ENCODE results near the gene LSAMP.

Gene LSAMP

DNA sequence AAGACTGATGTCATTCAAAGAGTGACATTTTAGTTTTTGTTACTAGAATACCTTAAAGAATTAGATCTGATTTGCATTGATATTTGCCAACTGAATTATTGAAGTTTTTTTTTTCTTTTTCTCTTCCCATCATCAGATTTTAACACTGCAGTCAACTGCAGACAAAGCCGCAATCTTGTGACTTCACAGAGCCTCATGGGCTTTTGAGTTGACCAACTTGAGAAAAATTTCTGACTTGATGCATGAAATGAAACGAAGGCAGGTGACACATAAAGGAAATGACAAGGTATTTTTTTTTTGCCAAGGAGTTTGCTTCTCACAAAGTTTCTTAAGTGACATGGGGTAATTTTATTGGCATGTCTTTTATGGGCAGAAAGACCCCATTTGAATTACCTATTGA, 438.3 kb downstream of the LSAMP start:
- no peak for DNase-seq (ENCODE audit: low spot score)

DNA sequence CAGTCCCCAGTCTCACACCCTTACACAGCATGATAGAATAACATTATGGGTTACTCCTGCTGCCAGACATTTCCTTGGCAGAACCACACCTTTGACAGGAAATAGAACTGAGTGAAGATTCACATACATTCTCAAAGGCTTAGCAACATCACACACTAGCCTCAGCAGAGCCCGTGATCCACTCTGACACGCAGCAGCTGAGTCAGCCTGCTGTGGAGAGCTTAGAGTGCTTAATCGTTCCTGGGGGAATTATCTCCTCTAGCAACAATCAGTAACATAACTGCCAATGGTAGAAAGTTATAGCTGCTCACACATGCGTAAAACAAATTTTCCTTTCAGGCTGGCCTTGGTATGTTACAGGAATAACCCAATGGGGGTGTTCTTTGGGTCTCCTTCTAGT, 439.9 kb downstream of the LSAMP start:
- DNase-seq (ENCODE audit: low spot score): no peak

DNA sequence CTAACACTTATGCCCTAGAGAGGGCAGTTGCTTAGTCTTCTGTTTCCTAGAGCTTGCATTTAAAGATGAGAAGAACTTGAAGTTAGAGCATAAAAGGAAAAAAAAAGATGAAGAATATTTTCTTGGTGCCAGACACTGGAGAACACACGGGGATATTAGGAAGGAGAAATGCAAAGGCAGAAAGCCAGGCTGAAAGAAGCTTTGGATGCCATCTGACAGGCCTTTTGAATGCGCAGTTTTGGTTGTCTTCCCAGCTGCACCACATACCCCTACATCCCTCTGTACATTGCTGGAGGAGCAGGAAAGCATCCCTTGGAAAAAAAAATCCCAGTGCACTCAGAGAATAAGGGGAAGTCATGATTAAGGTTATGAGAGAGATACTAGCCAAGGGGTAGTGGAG, 443.1 kb downstream of the LSAMP start:
- DNase-seq (ENCODE audit: low spot score): no peak

DNA sequence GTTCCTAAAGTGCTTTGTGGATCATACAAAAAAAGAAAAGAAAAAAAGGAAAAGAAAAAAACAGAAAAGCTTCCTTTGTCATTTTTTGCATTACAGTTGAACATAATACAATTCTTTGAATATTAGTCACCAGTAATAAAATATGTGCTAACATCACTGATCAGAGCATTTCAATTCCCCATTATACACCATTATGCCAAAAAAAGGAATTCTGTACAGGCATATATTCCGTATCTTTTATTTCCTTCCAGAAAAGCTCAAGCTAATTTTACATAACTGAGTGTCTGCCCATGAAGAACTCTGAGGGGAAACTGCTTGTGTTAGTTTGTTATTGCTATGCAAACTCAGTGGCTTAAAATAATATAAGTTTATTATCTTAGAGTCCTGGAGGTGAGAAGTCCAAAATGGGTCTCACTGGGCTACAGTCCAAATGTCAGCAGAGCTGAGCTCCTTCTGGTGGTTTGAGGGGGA, 444.1 kb downstream of the LSAMP start:
- no peak for DNase-seq (ENCODE audit: low spot score)

DNA sequence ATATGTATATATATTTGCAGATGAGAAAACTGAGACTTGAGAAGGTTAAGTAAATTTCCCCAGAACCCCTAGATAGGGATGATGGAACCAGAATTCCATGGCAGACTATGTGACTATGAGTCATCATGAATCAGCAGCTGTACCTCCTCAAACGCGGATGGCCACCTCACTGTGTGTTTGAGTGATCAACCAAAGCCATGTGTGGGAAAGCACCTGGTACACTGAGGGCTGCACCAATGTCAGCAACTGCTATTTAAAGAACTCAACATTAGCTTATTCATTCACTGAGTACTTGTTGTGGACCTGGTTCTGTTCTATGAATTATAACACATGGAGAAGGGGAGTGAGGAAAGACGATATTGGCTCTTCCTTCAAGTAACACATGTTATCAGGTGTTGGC, 445.0 kb downstream of the LSAMP start:
- no peak for DNase-seq (ENCODE audit: low spot score)

DNA sequence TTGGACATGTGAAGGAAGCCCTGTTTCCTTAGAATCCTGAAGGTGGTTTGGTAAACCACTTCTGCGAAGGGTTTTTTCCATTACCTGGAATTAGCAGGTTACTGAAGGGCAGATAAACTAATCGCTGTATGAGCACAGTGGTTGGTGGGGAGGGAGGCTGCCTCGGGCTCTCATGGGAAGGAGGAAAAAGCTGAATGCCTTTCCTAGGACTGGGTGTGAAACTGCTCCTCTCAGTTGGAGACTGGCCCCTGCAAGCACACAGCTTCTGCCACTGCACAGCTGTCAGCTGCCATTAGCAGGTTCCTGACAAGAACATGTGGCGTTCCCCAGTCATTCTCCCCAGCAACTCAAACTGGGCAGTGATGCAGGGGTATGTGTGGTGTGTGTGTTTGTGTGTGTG, 445.7 kb downstream of the LSAMP start:
- DNase-seq (ENCODE audit: low spot score): no peak

DNA sequence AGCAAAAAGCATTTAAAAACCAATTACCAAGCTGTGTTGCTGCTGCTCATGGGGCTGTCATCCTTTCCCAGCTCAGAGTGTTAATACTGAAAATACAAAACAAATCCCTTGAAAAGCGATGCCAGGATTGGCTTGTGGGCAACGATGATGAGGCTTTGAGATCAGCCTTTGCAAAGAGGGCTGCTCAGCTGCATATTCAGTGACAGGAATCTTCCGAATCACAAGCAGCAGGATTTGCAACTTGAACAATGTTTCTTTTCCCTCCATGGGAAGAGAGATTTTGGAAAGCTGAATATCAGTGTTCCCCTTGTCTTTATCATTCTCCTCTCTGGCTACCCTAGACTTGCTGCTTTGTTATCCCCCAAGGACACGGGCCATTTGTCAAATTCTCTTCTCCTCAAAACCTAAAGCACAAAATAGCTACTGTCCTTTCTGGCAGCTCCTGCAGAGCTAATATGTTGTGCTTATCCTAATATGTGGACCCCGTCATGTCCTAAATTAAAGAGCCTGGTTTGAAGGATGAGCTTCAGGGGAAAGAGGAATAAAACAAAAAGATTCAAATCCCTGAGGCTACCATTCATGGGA, 446.2 kb downstream of the LSAMP start:
- no peak for DNase-seq (ENCODE audit: low spot score)

DNA sequence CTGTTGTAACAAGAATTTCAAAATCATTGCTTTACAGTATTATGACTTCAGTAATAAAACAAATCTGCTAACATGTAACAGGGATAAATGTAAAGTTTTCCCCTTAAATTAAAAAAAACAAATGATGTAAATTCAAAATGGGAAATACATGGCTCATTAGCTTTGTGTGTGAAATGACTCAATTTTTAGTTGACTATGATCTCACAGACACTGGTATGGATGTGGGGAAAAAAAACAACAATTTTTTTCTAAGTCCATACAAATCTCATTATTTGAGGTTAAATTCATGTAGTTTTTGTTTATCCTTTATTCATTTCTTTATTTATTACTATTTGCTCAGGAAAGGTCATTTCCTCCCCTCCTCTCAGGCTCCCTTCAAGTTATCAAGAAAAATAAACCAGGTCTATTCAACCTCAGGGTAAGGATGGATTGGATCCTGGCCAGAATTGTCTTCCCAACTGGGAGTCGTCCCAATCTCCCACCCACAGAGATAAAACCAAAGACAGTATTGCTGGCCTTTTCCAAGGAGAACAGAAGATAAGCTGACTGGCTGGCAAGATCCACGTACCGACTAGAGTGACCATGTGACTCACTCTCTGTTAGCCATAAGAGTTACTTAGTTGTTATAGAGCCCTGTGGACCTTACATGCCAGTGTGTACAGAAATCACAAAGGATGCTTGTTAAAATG, 448.7 kb downstream of the LSAMP start:
- no peak for DNase-seq (ENCODE audit: low spot score)

DNA sequence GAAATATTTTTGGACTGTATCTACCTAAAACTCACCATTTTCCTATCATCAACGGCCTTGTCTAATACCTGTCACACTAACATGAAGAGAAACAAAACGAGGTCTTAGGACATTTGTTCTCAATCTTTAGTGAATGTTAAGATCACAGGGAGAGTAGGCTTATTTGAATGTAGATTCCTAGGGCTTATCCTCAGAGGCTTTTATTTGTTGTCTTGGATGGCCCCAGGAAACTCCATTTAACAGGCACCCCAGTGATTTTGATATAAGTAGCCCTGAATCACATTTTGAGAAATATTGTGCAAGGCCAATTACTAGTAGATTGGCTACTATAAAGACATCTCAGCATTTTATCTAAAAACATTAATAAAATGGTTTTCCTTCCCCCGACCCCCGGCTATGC, 454.6 kb downstream of the LSAMP start:
- DNase-seq (ENCODE audit: low spot score): no peak

DNA sequence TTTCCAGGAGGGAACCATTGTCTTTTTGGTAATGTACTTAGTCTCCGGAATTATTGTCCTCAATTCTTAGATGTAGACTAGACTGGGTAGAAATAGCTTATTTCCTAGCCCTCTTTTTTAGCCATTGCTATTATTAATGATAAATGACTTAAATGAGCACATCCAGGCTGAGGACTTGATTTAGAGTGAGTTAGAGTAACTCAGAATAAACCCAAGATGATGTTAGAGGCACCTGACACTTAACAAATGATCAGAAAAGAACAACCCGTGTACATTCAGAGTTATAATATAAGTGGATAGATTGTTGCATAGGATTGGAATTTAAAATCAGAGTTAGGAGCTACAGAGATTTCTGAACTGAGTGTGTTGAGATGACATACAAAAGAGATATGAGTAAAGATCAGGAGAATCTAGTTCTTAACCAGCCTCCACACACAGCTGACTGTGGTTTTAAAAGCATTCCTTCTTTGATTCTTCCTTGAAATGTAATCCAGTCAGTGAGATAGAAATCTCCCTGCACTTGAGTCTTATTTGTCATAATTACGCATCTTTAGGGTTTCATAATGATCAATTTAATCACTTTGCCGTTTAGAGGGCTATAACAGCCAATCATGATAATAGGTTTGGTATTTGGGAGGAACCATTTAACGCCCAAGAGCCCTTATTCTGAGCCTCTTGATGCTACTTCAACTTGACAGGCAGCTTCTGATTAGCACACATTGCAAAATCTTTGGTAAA, 455.4 kb downstream of the LSAMP start:
- no peak for DNase-seq (ENCODE audit: low spot score)

DNA sequence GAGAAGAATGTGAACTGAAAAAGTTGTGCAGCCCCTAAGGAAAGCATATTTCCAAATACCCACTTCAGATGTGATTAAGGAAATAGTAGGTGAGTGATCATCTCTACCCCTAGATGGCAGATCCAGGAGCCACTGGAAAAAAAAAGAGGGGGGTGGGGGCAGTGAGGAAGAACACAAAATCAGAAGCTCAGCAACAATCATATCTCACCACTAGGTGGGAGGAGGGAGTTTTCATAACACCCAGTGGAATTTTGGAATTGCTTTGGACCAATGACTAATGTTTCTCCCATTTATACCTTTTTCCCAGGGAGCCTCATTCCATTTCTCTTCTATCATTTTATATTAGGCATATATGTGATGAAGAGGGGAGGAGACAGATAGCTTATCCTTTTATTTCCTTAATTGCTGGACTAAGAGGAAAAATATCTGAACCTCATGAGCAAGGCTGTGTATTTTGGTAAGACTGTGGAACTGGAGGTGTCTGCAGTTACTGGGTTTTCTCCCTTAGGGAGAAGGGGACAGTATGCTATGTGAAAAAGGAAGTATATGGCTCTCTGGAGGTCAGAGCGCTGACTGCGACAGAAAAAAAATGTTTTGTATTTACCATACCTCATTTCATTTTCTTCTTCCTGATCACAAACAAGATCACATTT, 458.6 kb downstream of the LSAMP start:
- peak; percentile 51 for DNase-seq (ENCODE audit: low spot score)

DNA sequence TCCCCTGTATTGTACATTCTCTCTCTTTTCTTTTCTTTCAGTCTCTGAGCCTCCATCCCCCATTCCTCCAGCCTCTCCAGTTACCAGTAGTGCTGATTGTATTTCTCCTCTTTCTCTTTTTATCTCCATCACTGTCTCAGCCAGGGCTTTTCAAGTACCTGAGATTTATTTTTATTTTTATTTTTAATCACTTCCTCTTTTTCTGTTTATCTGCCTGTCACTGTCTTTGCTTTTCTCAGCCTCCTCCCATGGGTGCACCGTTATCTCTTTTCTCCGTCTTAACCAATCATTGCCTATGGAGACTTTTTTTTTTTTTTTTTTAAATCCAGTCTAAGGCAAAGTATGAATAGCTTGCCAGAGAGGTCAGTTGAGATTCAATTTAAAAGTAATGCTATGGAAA, 462.7 kb downstream of the LSAMP start:
- no peak for DNase-seq (ENCODE audit: low spot score)

DNA sequence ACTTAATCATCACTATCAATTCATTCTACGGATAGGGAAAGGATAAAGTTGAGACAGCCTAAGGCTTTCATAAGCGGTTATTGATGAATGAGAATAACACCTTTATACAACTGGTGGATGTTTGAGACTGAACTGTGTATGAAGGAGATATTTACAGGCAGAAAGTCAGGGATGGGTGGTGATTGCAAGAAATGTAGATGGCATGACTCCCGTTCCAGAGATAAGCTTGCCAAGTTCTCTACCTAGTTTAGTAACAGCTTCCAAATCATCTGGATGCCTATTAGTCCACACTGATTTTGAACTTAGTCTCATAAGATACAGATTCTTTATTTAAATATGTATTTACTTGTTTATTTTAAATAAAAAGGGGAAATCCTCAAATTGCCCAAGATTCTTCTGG, 463.2 kb downstream of the LSAMP start:
- no peak for DNase-seq (ENCODE audit: low spot score)

DNA sequence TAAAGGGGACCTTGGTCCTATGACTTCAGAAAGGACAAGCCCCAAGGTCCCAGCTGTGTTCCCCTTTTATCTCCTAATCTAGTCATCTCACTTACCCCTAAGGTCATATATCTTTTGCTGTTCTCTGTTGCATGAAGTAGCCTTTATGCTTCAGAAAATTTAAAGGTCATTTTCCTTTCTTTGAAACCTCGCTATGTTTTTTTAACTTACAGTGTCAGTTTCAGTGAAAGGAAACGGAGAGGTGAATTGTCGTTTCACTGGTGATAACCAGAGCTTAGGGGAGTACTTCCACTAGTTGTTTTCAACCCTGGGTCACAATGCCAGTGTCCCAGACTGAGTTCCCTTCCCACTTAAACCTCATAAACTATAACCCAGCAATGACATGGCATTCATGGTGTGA, 464.6 kb downstream of the LSAMP start:
- DNase-seq (ENCODE audit: low spot score): no peak

DNA sequence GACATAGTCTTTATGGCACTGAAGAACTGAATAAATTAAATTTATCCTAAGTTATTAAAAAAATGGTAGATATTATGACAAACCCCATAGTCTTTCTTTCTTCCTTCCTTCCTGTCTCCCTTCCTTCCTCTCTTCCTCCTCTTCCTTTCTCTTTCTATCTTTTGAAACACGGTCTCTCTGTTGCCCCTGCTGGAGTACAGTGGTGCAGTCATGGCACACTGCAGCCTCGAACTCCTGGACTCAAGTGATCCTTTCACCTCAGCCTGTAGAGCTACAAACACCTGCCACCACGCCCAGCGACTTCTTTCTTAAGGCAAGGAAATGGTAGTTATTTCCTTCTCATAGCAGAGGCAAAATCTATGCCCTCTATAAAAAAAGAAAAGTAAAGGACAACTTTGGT, 467.4 kb downstream of the LSAMP start:
- peak; percentile 3 for DNase-seq (ENCODE audit: low spot score)

DNA sequence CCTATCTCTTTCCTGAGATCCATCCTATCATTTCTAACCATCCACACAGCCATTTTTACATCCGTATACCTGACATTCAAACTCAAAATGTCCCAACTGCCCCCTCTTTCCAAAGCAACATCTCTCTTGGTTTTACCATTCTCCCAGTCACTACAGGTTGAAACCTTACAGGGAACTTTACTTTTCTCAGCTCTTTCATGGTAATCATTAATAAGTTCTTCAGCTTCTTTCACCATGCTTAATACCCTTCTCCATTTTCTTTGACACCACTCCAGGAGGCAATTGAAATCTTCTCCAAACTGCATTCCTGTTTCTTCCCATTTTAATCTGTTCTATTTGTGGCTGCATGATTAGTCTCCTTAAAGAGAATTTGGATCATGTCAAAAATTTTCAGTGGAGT, 469.5 kb downstream of the LSAMP start:
- no peak for DNase-seq (ENCODE audit: low spot score)

DNA sequence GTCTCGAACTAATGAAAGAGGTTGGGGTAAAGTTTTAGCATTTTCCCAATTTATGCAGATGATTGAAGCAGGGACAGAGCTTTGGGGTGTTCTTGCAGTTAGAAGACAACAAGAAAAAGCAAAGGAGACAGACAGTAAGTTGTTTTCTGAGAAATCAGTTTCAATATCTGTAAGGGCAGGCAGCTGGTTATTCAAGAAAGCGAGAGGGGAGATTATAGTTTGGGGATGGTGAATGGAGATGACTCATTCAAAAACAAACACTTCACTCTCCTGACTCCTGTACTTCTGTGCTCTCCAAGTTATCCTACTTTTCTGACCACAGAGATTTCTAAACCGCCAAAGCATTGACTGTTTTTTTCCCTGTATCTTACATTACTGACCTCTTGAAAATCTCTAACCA, 469.9 kb downstream of the LSAMP start:
- DNase-seq (ENCODE audit: low spot score): no peak

DNA sequence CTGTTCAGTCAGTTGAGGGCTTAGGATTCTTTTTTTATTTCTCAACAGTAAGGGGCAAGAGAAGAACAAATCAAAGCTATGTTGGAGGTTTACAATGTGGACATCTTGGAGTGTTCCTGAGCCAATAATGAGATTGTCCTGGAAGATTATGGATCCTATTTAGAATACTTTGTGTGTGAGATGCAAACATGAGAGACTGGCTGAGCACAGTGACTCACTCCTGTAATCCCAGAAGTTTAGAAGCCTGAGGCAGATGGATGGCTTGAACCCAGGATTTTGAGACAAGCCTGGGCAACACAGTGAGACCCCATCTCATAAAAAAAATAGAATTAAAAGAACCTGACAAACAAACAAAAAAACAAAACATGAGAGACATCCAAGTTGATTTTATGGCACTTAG, 470.3 kb downstream of the LSAMP start:
- DNase-seq (ENCODE audit: low spot score): no peak

DNA sequence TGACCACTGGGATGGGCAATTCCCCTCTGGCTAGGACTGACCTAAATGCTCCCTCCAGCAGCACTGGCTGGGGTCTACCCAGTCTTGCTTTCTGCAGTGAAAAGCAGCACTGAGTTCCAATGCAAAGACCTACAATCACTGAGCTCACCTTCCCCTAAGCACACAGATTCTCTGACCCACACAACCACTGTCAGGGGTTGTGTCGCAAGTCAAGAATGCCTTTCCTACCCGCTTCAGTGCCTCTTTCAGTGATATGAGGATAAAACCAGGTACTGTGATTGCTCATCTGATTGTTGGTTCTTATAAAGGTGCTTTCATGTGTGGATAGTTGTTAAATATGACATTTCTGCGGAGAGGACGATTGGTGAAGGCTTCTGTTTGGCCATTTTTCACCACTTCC, 476.4 kb downstream of the LSAMP start:
- no peak for DNase-seq (ENCODE audit: low spot score)

DNA sequence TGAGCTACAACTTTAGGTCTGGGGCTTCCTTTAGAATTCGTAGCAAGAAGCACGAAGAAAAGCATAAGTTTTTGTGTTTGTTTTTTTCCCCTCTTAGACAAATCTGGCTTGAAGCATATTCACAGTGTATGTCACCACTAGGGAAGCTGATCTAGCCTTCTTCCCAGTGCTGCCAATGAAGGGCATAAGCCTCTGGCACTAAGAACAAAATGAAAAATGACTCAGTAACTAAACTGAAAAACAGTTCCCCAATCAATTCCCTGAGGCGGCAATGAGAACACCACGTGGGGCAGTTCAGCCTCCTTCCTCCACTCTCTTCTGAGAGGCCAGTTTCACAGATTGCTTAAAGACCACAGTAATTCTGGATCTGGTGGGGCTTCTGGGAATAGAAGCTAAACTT, 483.9 kb downstream of the LSAMP start:
- no peak for DNase-seq (ENCODE audit: low spot score)

DNA sequence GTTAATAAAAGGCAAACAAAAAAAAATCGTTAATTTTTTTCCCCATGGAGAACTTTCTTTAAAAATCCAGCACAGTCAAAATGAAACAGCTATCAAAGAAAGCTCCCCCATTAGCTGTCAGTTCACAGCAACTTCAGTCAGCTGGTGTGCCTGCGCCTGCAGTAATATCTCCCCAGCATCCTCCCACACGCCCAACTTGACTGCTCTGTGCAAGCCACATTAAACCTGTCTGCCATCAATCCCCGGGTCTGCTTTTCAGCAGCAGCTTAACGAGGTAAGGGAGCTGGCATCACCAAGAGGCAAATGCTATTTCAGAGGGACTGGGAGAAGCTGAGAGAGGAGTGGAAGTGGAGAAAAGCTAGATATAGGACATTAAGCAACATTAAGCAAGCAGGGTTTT, 484.5 kb downstream of the LSAMP start:
- no peak for DNase-seq (ENCODE audit: low spot score)

DNA sequence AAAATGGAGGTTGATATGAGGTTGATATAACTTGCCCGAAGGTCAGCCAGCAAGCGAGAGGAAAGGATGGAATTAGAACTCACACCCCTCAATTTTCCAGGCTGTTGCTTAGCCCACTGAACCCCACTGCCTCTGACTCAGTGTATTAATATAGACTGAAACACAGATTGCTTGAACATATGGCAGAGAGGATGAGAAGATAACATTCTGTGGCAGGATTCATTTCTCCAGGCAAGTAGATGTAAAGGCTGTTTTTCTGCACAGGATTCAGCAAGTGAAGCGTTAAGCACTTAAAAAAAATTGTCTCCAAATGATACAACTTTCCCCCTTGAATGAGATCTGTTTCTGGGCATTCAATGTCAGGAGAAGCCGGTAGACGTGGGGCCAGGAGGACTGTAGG, 486.8 kb downstream of the LSAMP start:
- DNase-seq (ENCODE audit: low spot score): no peak

DNA sequence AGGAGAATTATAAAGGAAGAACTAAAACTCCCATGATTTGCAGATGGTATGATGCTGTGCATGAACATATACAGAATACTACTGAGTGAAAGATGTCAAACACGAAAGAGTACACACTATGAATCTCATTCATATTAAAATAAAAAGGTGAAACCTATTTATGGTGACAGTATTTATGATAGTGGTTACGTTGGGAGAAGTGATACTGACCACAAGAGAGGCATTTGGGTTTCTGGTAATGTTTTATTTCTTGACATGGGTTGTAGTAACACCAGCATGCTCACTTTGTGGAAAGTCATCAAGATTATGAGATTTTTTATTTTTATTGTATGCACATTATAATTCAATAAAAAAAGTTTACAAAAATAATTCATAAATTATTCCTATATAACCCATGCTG, 498.0 kb downstream of the LSAMP start:
- no peak for DNase-seq (ENCODE audit: low spot score)

Measured in NAMALWA (cell line).